Suppressor macrophage treated with lipopolysaccharide for 4 hours (primary cell): ENCODE measurements around the gene CARD19.
"Not testable (repeated sequence)": the region's sequence is repeated elsewhere in the genome, so short reads cannot be mapped to it uniquely, and the experiment has no call there.

Experiments
- DNase-seq: peaks from one replicate; pipeline ENCODE4 v3.0.0-alpha.2; 2020

The CARD19 gene

DNA sequence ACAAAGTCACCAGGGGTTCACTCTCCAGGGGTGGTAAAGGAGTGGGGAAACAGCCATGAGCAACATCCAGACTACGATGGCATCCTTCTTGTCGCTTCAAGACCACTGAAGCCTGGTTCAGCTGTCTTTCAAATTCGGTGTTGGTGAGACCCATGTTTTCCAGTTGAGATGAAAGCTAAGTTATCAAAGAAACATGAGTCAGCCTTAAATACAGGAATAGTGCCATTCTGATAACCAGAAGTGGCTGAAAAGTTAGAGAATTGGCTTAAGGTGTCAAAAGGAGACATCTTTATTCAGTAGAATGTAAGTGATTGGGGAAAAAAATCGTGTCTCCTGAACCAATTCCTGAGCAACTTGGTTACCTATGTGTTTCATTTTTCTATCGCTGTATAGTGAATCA, 7.0 kb upstream of the CARD19 start:
- no peak for DNase-seq

DNA sequence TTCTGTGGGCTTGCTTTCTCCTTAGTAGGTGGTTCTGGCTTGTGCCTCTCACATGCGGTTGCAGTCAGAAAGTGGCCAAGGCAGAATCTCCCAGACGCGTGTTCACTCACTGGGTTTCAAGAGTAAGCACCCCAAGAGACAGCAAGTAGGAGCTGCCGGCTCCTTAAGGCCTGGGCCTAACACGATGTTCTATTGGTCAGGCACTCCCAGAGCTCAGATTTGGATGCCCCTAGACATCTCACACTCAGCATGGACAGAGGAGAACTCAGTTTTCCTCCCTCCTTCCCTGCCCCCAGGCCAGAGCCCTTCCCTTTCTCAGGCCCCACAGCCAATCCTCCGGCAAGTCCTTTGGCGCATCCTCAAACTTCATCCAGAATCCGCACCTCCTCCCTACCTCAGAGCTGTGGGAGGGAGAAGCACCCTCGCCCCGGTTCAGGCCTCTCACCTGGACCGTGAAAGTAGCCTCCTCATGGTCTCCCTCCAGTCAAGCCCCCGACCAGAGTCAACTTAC, 6.5 kb upstream of the CARD19 start:
- DNase-seq: no peak

DNA sequence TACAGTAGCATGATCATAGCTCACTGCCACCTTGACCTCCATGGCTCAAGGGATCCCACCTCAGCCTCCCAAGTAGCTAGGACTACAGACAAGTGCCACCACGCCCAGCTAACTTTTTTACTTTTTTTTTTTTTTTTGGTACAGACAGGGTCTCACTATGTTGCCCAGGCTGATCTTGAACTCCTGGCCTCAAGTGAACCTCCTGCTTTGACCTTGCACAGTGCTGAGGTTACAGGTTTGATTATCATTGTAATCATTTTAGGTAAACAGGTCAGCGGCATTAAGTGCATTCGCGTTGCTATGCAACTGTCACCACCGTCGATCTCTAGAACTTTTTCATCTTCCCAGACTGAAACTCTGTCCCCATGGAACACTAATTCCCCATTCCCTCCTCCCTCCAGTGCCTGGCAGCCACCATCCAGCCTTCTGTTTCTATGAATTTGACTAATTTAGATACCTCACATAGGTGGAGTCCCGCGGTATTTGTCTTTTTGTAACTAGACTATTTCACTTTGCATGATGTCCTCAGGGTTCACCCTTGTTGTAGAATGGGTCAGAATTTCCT, 5.8 kb upstream of the CARD19 start:
- DNase-seq: no peak

DNA sequence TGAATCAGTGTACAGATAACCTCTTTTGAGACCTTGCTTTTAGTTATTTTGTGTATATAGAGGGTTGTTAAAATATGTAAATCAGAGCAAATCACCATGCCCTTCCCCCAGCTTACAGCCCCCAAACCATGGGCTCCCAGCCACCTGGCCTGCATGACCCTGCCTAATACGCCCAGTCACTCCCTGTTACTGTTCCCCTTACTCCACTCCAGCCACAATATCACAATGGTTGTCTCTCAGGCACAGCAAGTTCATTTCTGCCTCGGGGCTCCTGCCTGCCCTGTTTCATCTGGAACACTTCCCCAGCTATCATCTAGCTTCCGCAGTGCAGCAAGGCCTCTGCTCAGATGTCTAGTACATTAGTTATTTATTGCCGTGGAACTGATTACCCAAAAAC, 5.0 kb upstream of the CARD19 start:
- DNase-seq: no peak

DNA sequence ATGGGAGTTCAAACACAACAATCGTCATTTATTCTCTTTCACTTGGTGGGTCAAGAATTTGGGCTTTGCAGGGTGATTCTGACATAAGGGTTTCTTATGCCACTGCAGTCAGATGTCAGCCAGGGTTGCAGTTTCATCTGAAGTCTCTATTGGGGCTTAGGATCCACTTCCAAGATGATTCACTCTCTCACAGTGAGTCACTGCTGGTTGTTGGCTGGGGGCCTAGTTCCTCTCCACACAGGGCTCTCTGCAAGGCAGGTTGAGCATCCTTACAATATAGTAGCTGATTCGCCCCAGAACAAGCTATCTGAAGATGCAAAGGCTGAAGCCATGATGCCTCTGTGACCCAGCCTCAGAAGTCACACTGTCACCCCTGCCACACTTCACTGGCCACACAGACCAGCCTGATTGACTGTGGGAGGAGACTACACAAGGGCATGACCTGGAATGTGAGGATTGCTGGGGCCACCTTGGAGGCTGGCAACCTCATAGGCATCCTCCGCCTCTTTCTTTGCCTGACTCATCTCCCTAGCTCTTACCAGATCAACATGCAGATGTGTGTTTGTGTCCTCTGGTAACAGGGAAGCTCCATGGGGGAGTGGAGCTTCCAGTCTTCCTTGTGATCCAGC, 4.5 kb upstream of the CARD19 start:
- DNase-seq: peak; percentile 84

DNA sequence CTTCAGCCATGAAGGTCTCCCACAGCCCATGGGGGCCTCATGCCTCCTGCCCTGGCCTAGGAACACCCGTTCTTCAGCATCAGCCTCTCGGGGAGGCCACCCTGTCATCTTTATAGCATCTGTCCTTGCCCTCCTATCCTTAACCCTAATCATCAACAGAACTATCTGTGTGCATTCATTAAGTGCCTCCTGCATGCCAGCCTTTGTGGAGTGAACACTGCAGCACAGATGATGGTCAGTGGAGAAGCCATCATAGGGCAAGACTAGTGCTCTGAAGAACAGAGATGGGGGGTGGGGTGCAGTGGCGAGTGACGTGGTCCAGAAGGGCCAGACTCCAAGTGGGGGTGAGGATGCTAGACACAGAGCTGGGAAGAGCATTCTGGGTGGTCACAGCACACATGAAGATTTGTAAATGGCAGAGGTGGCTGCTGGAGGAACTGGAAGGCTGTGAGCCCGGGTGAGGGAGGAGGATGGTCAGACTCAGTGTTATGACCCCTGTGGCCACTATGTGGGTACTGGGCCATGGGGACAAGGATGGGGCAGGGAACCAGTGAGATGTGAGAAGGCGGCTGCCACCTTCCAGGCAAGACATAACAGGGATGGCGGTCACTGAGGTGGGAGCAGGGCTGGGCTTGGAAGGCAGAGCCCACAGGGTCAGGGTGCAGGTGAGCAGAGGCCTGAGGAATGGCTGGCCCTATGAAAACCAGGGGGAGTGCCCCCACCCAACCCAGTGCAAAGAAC, 3.6 kb upstream of the CARD19 start:
- no peak for DNase-seq

DNA sequence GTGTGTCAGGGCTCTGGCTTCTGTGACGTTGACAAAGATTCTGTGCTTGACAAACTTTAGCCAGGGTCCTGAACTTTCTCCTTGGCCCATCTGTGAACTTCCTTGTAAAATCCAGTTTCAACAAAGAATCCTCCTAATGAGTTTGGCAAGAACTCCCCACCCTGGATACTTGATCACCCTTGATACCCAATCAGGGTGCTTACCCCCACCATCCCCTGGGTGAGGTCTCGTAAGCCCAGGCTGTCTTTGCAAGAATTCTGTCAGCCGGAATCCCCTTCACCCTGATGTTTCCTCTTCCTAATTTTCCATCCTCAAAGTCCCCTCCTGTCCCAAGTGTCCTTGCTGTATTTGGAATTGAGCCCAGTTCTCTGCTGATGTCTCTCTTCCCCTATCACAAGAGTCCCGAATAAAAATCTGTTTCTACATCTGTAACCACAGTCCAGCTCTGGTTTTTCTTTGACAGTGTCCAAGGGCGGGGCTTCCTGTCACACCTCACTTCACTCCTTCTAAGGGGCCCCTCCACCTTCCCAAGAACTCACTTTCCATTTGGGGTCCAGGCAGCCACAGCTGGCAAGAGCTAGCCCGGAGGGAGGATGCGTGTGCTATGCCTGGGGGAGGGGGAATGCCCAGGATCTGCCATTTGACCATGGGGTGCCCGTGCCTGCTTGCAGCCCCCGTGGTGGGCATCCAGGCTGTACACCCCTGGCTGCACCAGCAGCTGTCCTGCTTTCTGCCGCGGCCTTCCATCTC, 2.7 kb upstream of the CARD19 start:
- peak; percentile 81 for DNase-seq

DNA sequence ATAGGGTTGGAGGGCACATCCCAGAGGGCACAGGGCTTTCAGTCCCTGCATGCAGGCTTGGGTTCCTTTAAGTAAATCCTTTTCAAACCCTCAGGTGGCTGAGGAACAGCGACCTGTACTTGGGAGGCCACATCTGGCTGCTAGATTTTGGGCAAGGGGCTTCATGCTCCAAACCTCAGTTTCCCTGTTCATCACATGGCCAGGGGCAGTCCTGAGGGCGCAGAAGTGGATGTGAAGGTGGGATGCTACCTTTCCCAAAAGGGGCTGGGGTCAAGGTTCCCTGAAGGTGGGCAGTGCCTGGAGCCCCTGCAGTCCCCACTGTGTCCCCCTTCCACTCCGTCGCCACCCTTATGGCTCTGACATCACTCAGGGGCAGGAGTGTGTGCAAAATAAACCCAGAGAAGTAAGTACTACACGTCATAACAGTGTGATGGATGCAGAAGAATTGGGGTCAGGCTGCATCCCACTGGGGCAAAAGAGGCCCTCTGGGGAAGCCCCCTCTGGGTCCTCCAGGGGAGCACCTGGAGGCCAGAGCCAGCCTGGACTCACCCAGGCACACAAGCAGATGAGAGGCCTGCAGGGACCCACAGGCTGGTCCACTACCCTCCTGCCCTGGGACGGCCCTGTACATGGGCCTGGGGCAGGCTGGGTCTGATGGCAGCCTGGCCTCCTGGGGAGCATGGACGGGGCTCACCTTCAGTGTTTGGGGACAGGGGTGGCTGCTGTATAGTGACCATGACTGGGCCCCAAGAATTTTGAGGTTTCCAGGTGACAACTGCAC, 1.9 kb upstream of the CARD19 start:
- DNase-seq: no peak

DNA sequence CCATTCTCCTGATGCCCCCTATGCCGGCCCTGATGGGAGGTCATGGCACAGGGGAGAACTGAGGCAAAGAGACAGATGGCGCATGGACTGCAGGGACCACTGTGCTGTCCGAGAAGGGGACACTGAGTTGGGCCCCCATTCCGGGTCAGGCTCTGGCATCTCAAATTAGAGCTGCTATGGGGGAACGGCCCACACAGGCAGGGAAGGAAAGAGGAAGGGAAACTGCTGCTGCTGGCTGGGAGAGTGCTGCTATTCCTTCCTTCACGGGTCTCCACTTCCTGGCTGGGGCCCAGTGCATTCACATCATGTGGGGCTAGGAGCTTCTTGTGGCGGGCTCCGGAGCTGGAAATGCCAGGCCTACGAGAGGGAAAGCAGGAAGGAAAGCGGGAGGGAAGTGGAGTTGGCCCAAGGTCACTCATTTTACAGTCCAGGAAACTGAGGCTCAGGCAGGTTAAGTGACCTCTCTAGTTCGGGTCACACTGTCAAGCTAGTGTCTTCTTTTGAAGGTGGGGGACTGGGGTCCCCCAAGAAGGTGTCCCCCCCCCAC, 1.3 kb upstream of the CARD19 start:
- DNase-seq: peak; percentile 91

DNA sequence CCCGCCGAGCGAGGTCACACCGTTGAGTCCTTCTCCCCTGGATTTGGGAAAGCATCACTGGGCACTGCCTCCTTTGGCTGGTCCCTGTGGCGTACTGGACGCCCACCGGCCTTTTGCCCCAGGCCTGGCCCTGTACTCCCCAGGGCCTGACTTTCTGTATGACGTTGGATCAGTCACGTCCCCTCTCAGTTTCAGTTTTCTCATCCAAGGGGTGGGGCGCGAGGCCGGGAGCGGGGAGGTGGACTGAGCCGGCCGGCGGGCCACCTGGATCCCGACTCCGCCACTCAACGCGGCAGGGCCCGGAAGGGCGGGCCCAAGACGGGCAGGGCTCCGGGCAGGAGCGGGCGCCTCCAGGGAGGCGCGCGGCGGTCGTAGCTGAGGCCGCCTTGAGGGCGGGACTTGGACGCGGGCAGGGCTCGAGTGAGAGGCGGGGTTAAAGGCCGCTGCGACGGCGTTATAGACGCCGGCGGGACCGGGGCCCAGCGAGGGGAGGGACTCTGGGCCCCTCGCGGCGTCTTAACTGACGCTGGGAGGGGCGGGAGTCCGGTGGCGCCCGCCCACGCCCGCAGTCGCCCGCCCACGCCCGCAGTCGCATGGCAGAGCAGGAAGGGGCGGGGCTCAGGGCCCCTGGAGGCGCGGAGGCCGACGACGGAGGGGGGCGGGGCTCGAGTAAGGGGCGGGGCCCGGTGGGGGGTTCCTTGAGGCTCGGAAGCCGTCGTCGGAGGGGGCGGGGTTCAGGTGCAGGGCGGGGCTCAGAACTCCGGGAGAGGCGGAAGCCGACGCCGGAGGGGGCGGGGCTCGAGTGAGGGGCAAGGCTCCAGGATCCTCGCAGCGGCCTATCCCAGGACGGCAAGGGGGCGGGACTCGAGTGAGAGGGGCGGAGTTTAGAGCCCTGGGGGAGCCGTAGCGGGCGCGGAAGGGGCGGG, 549 bp upstream of the CARD19 start:
- DNase-seq: peak; percentile 100

DNA sequence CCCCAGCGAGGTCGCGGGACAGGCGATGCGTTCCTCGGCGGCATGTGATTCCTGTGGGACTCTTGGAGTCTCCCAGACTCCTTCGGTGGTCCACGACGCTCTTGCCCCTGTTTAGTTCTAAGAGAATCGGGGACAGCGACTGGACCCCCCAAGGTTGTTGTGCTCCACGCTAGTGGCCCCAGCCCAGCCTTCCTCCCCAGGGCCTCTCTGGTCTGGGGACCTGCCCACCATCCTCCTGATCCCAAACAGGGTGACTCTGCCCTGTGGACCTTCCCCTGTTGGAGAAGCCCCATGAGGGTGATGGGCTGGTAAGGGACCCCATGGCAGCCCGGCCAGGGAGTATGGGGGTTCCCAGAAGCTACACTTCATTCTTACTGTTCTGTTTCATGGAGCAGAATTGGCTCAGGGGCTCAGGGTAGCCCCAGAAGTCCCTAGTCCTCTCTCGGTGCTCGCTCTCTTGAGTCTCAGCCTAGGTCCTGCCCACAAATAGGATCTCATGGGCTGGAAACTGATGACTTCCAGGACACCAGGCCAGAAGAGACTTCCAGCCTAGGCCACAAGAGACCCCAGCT, 880 bp downstream of the CARD19 start:
- peak; percentile 10 for DNase-seq

DNA sequence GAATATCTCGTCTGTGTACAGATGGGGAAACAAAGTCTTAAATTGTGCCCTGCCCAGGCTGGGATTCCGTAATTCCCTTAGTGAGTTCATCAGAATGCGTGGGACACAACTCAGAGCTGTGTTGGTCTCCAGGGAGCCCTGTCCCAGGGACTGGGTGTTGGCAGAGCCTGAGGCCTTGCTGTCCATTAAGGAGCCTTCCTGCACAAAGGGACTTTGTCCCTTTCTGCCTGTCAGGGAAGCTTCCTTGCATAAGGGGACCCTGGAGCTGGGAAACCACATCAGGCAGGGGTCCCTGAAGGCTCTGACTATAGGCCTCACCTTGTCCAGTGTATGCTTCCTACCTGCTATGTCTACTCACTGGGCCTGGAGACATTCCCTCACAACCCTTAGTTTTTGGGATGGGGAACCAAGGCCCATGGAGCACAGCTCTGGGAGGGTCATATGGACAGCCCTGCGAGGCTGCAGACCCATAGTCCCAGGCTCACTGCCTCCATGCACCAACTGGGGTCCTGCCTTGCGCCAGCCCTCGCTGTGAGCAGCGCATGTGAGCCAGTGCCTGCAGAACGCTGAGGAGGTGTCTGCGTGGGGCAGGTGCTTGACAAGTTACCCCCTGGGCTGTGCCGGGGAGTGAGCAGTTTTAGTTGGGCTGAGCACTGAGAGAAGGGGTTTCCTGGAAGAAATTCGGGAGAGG, 1.6 kb downstream of the CARD19 start:
- no peak for DNase-seq

DNA sequence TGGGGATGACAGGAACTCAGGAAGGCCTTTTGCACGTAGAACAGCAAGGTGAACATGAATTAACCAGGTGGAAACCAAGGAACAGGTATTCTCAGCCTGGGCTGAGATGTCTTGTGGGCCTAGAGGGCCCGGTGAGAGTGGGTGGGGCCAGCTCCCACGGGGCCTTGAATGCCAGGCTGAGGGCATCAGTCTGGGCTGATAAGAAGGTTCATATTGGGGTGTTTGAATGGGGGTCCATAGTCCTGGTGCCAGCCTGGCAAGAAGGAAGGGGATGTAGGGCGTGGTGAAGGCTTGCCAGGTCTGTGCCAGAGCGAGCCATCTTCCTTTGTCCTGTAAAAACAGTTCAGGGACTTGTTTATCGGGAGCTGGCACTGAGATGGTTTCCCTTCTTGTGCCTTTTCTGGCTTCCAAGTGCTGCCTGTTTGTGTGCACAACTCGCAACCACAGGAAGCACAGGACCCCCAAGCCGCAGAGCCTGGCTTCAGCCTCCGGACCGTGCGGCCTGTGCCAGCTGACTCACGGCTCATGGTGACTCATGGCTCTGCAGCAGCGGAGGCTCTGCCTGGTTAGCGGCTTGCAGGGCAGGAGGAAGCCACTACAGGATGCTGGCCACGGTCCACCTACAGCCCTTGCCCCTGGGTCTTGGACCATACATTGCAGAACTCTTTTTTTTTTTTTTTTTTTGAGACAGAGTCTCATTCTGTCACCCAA, 2.4 kb downstream of the CARD19 start:
- DNase-seq: peak; percentile 93

DNA sequence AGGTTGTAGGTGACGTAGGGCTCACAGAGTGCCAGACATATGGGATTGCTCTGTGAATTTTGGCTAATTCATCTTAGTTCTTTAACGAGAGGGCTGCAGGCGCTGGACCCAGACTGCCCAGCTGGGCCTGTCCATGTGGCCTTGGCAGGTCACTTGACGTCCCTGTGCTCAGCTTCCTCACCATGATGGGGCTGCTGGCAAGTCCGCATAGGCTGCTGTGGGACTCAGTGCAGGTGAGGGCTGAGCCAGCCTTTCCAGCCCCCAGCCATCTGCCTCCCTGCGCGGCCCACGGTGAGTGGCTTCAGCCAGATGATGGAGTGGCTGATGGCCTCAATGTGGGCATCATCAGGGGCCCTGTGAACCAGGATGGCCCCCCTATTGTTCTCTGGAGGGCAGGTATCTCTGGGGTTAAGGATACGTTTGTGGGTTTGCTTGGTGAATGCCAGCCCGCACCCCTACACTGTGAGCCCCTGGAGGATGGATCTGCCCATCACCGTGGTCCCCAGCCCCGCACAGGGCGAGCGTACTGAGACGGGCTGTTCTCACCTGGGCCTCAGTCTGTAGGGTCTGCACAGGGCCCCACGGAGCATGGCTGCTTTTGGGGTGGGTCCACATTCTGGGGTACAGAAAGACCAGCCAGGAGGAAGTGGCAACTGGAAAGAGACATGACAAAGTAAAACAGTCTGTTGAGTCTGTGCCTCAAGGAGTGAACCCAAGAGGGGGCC, 3.7 kb downstream of the CARD19 start:
- DNase-seq: no peak

DNA sequence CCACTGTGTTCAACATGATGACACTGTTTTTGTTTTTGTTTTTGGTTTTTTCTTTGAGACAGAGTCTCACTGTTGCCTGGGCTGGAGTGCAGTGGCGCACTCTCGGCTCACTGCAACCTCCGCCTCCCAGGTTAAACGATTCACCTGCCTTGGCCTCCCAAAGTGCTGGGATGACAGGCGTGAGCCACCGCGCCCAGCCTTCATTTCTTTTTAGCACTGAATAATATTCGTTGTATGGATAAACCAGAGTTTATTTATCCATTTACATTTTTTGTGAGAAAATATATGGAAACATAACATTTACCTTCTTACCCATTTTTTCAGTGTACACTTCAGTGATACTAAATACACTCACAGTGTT, 4.2 kb downstream of the CARD19 start:
- DNase-seq: no peak

DNA sequence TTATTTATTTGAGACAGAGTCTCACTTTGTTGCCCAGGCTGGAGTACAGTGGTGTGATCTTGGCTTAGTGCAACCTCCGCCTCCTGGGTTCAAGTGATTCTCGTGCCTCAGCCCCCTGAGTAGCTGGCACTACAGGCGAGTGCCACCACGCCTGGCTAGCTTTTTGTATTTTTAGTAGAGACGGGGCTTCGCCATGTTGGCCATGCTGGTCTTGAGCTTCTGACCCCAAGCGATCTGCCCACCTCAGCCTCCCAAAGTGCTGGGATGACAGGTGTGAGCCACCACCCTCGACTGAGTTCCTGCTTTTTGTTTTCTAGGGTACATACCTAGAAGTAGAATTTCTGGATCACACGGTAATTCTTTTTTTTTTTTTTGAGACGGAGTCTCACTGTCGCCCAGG, 5.1 kb downstream of the CARD19 start:
- not testable (repeated sequence) for DNase-seq

DNA sequence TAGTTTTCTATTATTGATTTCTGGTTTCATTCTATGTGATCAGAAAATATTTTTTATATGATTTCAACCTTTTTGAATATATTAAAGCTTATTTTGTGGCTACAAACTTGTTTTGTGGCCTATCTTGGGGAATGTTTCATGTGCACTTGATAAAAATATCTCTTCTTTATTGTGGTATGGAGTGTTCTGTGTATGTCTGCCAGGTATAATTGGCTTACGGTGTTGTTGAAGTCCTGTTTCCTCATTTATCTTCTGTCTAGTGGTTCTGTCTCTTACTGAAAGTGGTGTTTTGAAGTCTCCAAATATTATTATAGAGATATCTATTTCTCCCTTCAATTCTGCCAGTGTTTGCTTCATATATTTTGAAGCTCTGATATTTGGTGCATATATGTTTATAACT, 9.6 kb downstream of the CARD19 start:
- DNase-seq: no peak

DNA sequence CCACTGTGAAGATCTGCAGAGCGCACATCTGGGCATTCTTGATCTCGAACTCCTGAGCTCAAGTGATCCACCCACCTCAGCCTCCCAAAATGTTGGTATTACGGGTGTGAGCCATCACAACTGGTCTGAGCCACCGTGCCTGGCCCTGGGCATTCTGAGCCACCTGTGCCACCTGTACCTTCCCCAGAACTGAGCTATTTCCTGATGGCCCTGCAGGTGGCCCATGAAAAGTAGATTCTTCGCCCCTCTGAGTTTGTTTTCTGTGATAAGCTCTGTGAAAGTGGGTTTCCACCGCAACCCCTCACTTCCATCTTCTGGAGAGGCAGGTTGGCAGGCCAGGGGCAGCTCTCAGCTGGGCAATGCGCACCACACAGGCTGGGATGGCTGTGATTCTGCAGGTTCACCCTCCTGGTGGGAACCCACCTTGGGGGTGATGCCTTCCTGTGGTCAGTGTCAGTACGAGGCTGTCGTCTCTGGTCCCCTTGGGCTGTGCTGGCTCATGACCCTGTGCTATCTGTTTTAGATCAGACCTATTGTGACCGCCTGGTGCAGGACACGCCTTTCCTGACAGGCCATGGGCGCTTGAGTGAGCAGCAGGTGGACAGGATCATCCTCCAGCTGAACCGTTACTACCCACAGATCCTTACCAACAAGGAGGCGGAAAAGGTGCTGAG, 11.3 kb downstream of the CARD19 start:
- no peak for DNase-seq

DNA sequence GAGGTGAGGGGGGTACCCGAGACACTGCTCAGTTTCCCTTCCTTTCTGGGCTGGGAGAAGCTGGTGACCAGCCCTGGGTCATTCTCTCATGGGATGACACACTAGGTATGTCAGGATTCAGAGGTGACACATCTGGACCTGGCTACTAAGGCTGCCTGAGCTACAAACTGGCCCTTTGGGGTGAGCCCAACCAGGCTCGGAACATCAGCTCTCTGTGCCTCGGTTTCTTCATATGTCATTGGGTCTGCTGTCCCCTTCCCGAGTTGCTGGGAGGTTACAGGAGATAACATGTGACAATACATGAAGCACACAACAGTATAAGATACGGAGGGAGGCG, 11.8 kb downstream of the CARD19 start:
- DNase-seq: no peak
